Activated CD4-positive, alpha-beta T cell treated with anti-CD3 and anti-CD28 coated beads, Interleukin-2, amount 10 ng/mL, durations not matched to agents 24 days and 14 days (primary cell): ENCODE results near the gene ANKMY1. TPM values are rescaled to one million over a fixed set of nuclear protein-coding genes. Genes with fewer than 3 reads are reported as not detected.

Experiments
- DNase-seq: peaks from one replicate; pipeline ENCODE4 v3.0.0; 2022
- H3K27ac Mint-ChIP-seq: one replicate; pipeline ENCODE4 v1.8.0; 2022; ENCODE audit warnings: mild to moderate bottlenecking, mixed read lengths
- H3K27me3 Mint-ChIP-seq: one replicate; pipeline ENCODE4 v1.8.0; 2022; ENCODE audit warnings: mixed read lengths
- H3K36me3 Mint-ChIP-seq: one replicate; pipeline ENCODE4 v1.8.0; 2022; ENCODE audit warnings: low read depth, mild to moderate bottlenecking, mixed read lengths
- H3K4me1 Mint-ChIP-seq: one replicate; pipeline ENCODE4 v1.8.0; 2021; ENCODE audit warnings: mixed read lengths
- H3K4me3 Mint-ChIP-seq: one replicate; pipeline ENCODE4 v1.8.0; 2022; ENCODE audit warnings: mild to moderate bottlenecking, moderate library complexity, mixed read lengths
- H3K9me3 Mint-ChIP-seq: one replicate; pipeline ENCODE4 v1.8.0; 2021; ENCODE audit warnings: mixed read lengths
- intact Hi-C: fragments of 100-400 bp; cut with micrococcal nuclease; formaldehyde crosslinking; loops from one replicate; pipeline ENCODE4 v1.15.1; 2023
- total RNA-seq: library from RNA; stranded (reverse); gene quantifications from 2 replicates; pipeline ENCODE4 v1.2.3, GENCODE V29; 2022

The ANKMY1 gene
- total RNA-seq, 1 donor from 2014 or later: 24.8 TPM

DNA sequence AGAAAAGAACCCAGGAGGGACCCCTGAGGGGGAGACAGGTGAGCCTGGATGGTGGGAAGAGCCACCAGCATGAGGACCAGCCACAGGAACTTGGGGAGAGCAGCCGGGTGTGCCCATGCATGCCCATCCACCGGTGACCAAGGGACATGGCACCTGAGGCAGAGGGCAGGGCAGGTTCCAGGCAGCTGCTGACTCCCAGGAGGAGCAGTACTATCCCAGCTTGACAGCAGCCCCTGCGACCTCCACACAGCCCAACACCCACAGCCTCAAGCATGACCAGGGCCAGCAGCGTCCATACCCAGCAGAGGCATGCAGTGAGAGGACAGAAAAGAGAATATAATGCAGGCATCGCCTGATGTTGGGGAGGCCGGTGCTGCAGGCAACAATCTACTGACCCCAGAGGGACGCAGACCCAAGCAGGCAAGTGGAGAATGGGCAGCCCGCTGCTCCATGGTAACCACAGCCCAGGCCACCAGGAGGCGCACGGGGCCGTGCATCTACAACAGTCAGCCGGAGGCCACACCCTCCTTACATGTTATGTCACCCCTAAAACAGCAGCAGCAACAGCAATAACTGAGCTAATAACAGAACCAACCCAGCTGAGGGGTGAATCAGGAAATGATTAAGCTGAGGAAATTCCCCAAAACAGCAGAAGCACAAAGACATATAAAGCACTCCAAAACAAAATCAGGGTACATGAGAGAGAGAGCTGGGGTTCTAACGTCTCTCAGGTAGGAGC is 44.1 kb downstream of the ANKMY1 start:
- H3K36me3 Mint-ChIP-seq: peaks cover 6% of the 10 kb centered on the region
- intact Hi-C loops: loop anchor here (1.0 to 10.0 kb wide), 2 partner anchors 47 to 191 kb away; partner anchors contain the start of gene DUSP28
- H3K27me3 Mint-ChIP-seq: no peaks in the 10 kb centered on the region
- H3K4me3 Mint-ChIP-seq: peak overlapping the region; percentile 31
- peaks cover 7% of the 10 kb centered on the region for H3K4me1 Mint-ChIP-seq
- peak overlapping the region; percentile 69 for H3K27ac Mint-ChIP-seq
- H3K9me3 Mint-ChIP-seq: no peaks in the 10 kb centered on the region
- DNase-seq: peak; percentile 94

DNA sequence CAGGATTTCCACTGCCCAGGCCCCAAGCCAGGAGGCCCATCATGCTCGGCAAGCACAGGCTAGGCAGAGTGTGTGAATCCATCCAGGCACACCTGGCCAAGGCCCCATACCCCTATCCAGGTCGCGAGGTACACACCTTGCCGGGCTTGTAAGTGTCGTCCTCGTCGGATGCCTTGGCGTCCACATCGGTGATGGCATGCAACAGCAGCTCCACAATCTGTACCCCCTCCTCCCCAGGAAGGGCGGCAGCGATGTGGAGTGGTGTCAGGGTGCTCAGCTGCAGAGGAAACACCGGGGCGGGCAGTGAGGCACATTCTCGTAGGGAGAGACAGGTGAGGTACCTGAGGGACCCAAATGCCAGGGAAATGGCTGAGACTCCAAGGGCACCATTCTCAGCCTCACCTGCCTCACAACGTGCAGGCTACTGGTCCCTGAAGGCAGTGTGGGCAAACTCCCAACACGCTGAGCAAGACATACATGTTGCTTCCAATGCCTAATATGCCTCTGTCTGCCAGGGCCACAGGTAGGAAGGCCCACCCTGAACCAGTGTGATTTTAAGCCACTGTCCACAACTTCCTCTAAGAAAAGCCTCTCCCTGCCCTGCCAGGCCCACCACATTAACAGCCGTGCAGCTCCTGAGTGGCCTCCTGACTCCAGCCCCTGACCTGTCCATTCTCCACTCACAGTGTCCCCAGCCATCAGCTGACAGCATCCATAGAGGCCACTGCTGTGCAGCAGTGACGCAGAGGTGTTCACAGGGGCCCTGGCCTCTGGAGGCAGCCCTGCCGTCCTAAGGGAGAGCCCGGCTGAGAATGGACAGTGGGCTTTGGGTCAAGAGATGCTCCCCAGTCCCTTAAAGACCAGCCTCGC is 44.9 kb downstream of the ANKMY1 start:
- no peak overlapping the region for H3K27ac Mint-ChIP-seq
- no peaks in the 10 kb centered on the region for H3K27me3 Mint-ChIP-seq
- H3K4me1 Mint-ChIP-seq: peaks cover 7% of the 10 kb centered on the region
- no peak overlapping the region for H3K4me3 Mint-ChIP-seq
- intact Hi-C loops: loop anchor here (10.0 kb wide), 1 partner anchor 192 kb away; no protein-coding TSS in a partner anchor
- no peaks in the 10 kb centered on the region for H3K9me3 Mint-ChIP-seq
- no peak for DNase-seq
- H3K36me3 Mint-ChIP-seq: peaks cover 6% of the 10 kb centered on the region

DNA sequence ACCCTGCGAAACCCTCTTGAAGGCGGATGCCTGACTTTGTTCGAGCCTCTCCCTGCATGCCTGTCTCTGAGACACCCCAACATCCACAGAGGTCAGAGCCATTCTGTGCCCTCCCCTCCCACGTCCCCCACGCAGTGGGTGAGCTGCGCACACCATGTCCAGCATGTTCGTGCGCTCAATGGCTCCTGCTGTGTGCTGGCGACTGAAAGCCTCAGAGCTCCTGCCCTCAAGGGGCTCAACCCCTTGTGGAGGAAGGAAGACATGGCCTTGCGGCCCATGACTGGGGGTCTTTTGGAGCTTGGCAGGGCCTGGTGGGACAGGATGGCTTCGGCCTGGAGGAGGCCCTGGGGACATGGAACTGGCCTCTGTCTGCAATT is 45.7 kb downstream of the ANKMY1 start:
- no peak overlapping the region for H3K27ac Mint-ChIP-seq
- peaks cover 6% of the 10 kb centered on the region for H3K36me3 Mint-ChIP-seq
- H3K9me3 Mint-ChIP-seq: no peaks in the 10 kb centered on the region
- no peak for DNase-seq
- H3K4me3 Mint-ChIP-seq: no peak overlapping the region
- no peaks in the 10 kb centered on the region for H3K27me3 Mint-ChIP-seq
- intact Hi-C loops: loop anchor here (10.0 kb wide), 1 partner anchor 193 kb away; no protein-coding TSS in a partner anchor
- H3K4me1 Mint-ChIP-seq: peaks cover 7% of the 10 kb centered on the region

DNA sequence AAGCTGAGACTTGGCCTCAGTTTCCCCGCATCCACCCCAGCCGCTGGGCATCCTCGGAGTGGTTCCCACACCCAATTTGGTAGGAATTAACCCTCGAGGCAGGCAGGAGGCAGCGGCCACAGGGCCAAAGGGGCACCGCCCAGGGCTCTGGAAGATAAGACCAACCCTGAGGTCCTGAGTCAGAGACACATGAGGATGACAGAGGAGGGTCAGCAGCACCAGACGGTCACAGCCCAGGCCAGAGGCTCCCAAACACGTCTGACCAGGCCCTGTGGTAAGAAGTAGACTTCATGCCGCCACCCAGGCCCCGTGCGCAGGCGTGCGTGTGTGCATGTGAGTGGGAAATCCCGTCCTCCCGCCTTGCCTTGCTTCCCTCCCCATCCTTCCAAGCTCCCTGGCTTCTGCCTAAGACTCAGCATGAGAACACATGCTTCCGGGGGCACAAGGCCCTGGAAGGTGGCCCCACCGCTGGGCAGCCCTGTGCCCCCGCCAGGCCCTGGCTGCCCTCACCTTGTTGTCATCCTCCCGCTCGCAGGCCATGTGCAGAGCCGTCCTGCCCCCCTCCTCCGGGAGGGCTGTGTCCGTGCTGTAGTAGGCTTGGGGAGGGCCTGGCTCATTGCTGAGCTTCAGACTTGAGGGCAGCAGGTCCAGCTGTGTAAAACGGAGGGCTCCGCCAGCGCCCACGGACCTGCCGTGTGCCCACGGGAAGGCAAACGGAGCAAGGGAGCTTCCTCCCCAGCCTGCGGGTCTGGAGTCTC is 46.3 kb downstream of the ANKMY1 start:
- H3K36me3 Mint-ChIP-seq: peaks cover 6% of the 10 kb centered on the region
- H3K4me3 Mint-ChIP-seq: no peak overlapping the region
- no peaks in the 10 kb centered on the region for H3K9me3 Mint-ChIP-seq
- no peak overlapping the region for H3K27ac Mint-ChIP-seq
- DNase-seq: no peak
- H3K27me3 Mint-ChIP-seq: no peaks in the 10 kb centered on the region
- intact Hi-C loops: loop anchor here (10.0 kb wide), 1 partner anchor 193 kb away; no protein-coding TSS in a partner anchor
- peaks cover 7% of the 10 kb centered on the region for H3K4me1 Mint-ChIP-seq

DNA sequence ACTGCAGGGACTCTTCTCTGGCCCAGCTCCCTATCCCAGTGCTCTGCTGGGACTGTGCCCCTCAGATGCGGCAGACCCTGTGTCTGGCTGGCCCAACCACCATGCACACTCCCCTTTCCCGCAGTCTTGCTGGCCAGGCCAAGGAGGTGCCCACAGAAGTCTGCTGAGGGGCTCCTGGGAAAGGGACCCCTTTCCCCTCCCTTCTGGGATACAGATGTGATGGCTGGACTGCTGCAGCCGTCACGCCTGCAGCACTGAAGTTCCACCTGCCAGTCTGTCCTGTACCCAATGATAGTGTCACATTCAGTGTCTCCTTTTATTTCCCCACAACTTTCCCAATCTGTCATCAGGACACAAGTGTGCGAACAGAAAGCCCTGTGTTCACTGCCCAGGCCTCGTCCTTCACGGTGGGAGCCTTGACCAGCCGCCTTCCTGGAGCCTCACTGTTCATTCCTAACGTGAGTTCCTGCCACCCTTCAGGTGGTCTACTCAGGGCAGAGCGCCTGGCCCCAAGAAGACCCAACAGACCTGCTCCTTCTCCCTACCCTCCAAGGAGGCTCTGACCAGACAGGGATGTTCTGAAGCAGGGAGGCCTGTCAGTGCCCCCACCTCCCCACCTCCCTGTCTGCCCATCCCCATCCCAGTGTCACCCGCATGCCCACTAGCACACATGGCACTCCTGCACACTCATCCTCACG is 47.1 kb downstream of the ANKMY1 start:
- Mint-ChIP-seq H3K4me1 (peaks cover 7% of the 10 kb centered on the region), H3K36me3 (peaks cover 6% of the 10 kb centered on the region), H3K27ac (no peak overlapping the region), H3K9me3 (no peaks in the 10 kb centered on the region), H3K27me3 (no peaks in the 10 kb centered on the region), H3K4me3 (no peak overlapping the region)
- no peak for DNase-seq
- intact Hi-C loops: loop anchor here (10.0 kb wide), 1 partner anchor 194 kb away; no protein-coding TSS in a partner anchor

DNA sequence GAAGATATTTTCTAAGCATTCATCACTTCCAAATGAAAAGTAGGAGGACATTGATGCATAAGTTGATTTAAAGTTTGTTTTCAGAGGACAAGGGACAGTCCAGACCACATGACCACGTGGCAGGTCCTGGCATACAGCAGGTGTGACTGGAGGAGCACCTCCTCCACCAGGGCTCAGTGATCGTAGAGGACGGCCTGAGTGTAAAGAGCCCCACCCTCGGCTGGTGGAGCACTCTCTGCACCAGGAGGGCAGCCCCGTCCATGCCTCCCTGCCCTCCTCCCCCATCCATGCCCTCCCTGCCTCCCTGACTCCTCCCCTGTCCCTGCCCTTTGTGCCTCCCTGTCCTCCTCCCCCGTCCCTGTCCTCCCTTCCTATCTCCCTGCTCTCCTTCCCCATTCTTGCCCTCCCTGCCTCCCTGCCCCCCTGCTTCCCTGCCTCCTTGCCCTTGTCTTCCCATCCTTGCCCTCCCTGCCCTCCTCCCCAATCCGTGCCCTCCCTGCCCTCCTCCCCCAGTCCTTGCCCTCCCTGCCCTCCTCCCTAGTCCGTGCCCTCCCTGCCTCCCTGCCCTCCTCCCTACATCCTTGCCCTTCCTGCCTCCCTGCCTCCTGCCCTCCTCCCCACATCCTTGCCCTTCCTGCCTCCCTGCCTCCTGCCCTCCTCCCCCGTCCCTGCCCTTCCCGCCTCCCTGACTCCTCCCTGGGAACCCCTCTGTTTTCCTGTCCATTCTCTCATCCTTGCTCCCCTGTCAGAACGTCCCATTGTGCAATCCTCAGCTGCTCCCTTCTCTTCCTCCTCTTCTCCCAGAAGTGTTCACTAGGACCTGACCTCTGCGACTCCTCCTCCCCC is 47.9 kb downstream of the ANKMY1 start:
- intact Hi-C loops: loop anchor here (10.0 kb wide), 1 partner anchor 195 kb away; no protein-coding TSS in a partner anchor
- Mint-ChIP-seq H3K27me3 (no peaks in the 10 kb centered on the region), H3K9me3 (no peaks in the 10 kb centered on the region), H3K36me3 (peaks cover 6% of the 10 kb centered on the region), H3K27ac (no peak overlapping the region), H3K4me3 (no peak overlapping the region), H3K4me1 (peaks cover 7% of the 10 kb centered on the region)
- DNase-seq: no peak

DNA sequence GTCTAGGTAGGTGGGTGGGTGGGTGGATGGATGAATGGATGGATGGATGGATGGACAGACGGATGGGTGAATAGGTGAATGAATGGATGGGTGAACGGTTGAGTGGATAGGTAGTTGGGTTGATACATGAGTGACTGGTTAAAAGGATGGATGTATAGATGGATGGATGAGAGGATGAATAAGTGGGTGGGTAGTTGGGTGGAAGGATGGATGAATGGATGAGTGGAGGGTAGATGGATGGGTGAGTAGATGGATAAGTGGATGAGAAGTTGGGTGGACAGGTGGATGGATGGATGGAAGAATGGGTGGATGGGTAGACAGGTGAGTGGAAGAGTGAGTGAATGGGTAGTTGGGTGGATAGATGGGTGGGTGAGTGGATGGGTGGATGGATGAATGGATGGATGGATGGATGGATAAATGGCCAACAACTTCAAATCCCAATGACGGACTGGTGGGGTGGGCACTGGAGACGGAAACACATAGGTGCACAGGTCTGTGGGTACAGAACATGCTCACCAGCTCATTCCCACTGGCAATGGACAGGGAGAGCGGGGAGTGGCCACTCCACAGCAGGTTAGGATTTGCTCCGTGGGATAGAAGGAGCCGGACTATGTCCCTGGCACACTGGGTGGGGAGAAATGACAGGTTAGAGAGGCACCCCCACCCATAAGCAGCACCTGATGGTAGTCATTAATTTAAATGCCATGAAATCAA is 48.8 kb downstream of the ANKMY1 start:
- no peak for DNase-seq
- Mint-ChIP-seq H3K36me3 (peaks cover 6% of the 10 kb centered on the region), H3K27me3 (no peaks in the 10 kb centered on the region), H3K27ac (no peak overlapping the region), H3K9me3 (no peaks in the 10 kb centered on the region), H3K4me1 (peaks cover 2% of the 10 kb centered on the region), H3K4me3 (no peak overlapping the region)
- intact Hi-C loops: no loop called here

DNA sequence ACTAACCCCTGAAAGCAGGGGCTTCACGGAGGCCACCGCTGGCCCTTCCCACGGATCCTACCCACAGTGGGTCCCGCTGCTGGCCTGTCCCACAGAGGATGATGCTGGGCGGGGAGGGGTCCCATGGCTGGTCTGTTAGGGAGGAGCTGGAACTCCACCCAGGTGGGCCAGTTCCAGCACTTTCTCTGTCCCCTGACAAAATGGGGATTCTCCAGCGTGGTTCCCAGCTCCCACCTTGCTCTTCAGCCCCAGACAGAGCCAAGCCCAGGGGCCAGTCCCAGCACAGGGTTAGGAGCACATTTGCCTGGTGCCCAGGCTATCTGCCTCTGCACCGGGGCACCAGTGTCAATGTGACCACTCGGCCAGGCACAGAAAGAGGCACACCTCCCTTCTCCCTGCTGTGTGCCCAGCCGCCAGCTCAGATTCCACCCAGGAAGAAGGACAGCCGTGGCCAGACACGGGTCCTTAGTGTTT is 50.0 kb downstream of the ANKMY1 start:
- intact Hi-C loops: no loop called here
- DNase-seq: no peak
- H3K4me3 Mint-ChIP-seq: no peak overlapping the region
- H3K4me1 Mint-ChIP-seq: no peaks in the 10 kb centered on the region
- H3K9me3 Mint-ChIP-seq: no peaks in the 10 kb centered on the region
- H3K36me3 Mint-ChIP-seq: peaks cover 6% of the 10 kb centered on the region
- no peak overlapping the region for H3K27ac Mint-ChIP-seq
- no peaks in the 10 kb centered on the region for H3K27me3 Mint-ChIP-seq

DNA sequence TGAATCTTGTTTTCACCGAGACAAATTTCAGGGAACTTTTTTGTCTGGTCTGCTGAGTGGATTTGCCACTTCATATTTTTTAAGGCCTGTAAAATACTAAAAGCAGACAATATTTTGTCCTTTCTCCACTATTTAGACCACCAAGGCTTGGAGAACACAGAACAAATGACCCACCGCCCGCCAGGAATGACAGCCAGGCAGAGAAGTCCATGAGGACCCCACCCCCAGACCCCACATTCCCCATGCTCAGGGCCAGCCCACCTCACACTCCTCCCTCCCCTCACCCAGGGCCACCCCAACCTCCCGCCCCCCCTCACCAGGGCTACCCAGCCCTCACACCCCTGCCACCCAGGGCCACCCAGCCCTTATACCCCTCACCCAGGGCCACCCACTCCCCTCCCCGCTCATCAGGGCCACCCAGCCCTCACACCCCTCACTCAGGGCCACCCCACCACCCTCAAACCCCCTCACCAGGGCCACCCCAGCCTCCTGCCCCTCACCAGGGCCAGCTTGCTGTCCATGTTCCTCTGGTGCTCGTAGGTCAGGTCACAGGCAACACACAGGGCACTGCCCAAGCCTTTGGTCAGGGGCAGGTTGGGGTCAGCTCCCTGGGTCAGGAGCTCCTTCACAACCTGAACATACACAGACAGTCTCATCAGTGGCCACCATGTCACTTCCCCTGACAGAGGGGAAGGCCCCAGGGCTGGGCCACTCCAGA is 50.6 kb downstream of the ANKMY1 start:
- DNase-seq: no peak
- Mint-ChIP-seq H3K4me3 (no peak overlapping the region), H3K27ac (no peak overlapping the region), H3K36me3 (peaks cover 6% of the 10 kb centered on the region), H3K27me3 (no peaks in the 10 kb centered on the region), H3K4me1 (no peaks in the 10 kb centered on the region), H3K9me3 (no peaks in the 10 kb centered on the region)
- intact Hi-C loops: no loop called here

DNA sequence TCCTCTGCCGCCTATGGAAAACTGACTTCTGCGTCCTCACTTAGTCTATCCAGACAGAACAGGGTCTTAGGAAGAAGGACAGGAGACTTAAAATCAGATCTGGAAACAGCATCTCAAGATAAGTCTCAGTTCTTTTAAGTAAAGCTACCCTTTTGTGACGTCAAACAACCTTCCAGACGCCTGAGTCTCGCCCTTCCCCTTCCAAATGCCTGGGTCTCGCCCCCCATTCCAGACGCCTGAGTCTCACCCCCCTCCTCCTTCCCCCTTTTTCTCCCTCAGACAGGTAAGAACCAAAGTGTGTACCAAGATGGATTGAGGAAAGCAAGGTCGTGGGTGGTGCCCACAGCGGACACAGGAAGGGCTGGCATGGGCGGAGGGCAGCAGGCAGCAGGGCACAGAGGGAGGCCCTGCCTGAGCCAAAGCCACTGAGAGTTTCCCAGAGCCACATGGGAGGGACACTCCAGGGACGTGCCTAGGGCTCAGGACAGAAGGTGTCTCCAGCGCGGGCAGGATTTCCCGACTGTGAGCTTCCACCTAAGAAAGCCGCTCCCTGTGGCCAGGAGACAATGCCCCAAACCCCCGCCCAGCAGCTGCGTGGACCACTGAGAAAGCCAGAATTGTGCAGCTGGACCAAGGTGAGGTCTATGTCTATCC is 51.3 kb downstream of the ANKMY1 start:
- Mint-ChIP-seq H3K9me3 (no peaks in the 10 kb centered on the region), H3K27me3 (no peaks in the 10 kb centered on the region), H3K36me3 (peaks cover 6% of the 10 kb centered on the region), H3K27ac (no peak overlapping the region), H3K4me3 (no peak overlapping the region), H3K4me1 (no peaks in the 10 kb centered on the region)
- DNase-seq: no peak
- intact Hi-C loops: no loop called here

DNA sequence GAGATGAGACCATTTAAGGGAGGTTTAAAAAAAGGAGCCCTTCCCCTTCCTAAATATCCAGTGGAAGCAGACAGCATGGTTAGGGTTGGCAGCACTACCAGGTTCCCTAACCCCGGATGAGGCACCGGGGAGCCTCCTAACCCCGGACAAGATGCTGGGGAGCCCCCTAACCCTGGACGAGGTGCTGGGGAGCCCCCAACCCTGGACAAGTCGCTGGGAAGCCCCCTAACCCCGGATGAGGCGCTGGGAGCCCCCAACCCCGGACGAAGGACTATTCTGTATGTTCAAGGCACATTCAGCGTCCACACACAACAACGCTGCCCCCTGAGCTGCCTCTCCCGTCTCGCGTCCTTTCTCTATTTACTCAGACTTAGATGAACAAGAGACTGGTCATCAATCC is 51.9 kb downstream of the ANKMY1 start:
- Mint-ChIP-seq H3K9me3 (no peaks in the 10 kb centered on the region), H3K27me3 (no peaks in the 10 kb centered on the region), H3K27ac (no peak overlapping the region), H3K4me3 (no peak overlapping the region), H3K4me1 (no peaks in the 10 kb centered on the region), H3K36me3 (peaks cover 6% of the 10 kb centered on the region)
- intact Hi-C loops: no loop called here
- no peak for DNase-seq
